Left ventricle myocardium inferior (tissue), 1 donor: ENCODE results near the gene SORBS2. TPM values are rescaled to one million over a fixed set of nuclear protein-coding genes. Genes with fewer than 3 reads are reported as not detected.

Source experiments
- DNase-seq: peaks from one replicate; pipeline ENCODE4 v3.0.0-alpha.2; 2020
- H3K27ac ChIP-seq: fragments of 200-600 bp; replicated peaks from 2 replicates; pipeline ENCODE4 v1.8.0; 2021
- H3K27me3 ChIP-seq: fragments of 200-600 bp; 2 replicates; pipeline ENCODE4 v1.8.0; 2021; ENCODE audit warnings: low read depth
- H3K36me3 ChIP-seq: fragments of 200-600 bp; 2 replicates; pipeline ENCODE4 v1.8.0; 2021
- H3K4me1 ChIP-seq: fragments of 200-600 bp; 2 replicates; pipeline ENCODE4 v1.8.0; 2021
- H3K4me3 ChIP-seq: fragments of 200-600 bp; 2 replicates; pipeline ENCODE4 v1.8.0; 2021; ENCODE audit warnings: mild to moderate bottlenecking, moderate library complexity
- H3K9me3 ChIP-seq: fragments of 200-600 bp; replicated peaks from 2 replicates; pipeline ENCODE4 v1.8.0; 2021
- intact Hi-C: fragments of 100-400 bp; cut with micrococcal nuclease; formaldehyde crosslinking; loops from one replicate; pipeline ENCODE4 v1.11.0; 2022
- total RNA-seq: library from RNA; stranded (reverse); fragmentation: NEBNext Ultra II Directional; extraction: Animal tissue kit (Norgen Biotek cat#: 25700); gene quantifications from one replicate; pipeline ENCODE4 v1.2.1, GENCODE V29; 2021
- TF ChIP-seq, protein P1 (sequence below): fragments of 200-600 bp; IDR thresholded peaks from 2 replicates; pipeline ENCODE4 v1.8.0; 2021; ENCODE audit warnings: antibody characterized with exemption, mild to moderate bottlenecking, borderline replicate concordance
- donor health status: DM: no; HTN: yes; CAD: no; lungs with severe emphysema.

Gene SORBS2
- total RNA-seq, 1 donor from 2014 or later, result 1,282 TPM

- H3K27me3 ChIP-seq, result no peaks in the 10 kb centered on the region
- H3K4me1 ChIP-seq, result peaks cover 94% of the 10 kb centered on the region
- H3K4me3 ChIP-seq, result no peak overlapping the region
- peak overlapping the region; percentile 79 for H3K27ac ChIP-seq
- TF ChIP-seq, protein P1, sequence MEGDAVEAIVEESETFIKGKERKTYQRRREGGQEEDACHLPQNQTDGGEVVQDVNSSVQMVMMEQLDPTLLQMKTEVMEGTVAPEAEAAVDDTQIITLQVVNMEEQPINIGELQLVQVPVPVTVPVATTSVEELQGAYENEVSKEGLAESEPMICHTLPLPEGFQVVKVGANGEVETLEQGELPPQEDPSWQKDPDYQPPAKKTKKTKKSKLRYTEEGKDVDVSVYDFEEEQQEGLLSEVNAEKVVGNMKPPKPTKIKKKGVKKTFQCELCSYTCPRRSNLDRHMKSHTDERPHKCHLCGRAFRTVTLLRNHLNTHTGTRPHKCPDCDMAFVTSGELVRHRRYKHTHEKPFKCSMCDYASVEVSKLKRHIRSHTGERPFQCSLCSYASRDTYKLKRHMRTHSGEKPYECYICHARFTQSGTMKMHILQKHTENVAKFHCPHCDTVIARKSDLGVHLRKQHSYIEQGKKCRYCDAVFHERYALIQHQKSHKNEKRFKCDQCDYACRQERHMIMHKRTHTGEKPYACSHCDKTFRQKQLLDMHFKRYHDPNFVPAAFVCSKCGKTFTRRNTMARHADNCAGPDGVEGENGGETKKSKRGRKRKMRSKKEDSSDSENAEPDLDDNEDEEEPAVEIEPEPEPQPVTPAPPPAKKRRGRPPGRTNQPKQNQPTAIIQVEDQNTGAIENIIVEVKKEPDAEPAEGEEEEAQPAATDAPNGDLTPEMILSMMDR, result no peak
- intact Hi-C loops, result no loop called here
- no peak for DNase-seq
- no peaks in the 10 kb centered on the region for H3K9me3 ChIP-seq
- peaks cover 15% of the 10 kb centered on the region for H3K36me3 ChIP-seq
These were observed 129.8 kb downstream of the SORBS2 start for GRCh38 chr4:185682236-185682635.

DNA sequence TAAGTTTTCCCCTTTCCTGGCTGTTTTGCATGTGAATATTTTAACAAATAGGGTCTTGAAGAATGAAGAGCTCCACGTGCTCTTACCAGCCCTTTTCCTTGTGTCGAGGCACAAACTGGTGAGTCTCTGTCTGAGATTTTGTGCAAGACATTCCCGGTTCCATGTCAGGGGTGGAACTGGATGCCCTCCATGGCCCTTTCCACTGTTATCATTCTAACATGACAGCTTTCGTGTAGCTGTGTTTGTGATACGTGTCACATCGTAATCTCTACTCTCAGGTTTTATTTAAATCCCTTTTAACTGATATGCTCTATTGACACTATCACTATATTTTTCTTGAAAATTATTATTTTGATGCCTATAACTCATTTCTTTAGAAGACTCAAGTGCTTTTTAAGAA is 130.4 kb downstream of the SORBS2 start:
- TF ChIP-seq, protein P1, result no peak
- H3K4me1 ChIP-seq, result peaks cover 94% of the 10 kb centered on the region
- intact Hi-C loops, result no loop called here
- no peaks in the 10 kb centered on the region for H3K27me3 ChIP-seq
- DNase-seq, result no peak
- H3K9me3 ChIP-seq, result no peaks in the 10 kb centered on the region
- no peak overlapping the region for H3K4me3 ChIP-seq
- peaks cover 21% of the 10 kb centered on the region for H3K36me3 ChIP-seq
- peak overlapping the region; percentile 79 for H3K27ac ChIP-seq

DNA sequence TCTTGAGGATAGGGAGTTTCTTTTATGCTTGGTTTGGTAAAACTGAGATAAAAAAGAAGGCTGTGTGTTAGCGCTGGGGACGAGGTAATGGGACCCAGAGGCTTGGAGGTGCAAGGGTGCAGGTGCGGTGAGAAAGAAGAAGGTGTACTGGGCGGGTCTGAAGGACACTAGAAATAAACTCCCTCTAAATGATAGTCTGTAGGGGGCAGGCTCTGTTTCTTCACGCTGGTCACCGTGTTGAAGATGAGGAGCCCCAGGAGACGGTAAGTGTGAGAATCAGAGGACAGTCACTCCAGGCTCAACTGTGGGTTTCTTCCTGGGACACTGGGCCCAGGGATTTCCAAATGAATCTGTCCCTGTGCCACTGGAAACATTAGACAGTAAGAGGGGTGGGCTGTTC is 131.4 kb downstream of the SORBS2 start:
- Histone ChIP-seq H3K4me1 (peaks cover 96% of the 10 kb centered on the region), H3K4me3 (no peak overlapping the region), H3K27ac (peak overlapping the region; percentile 79), H3K27me3 (no peaks in the 10 kb centered on the region), H3K36me3 (peaks cover 23% of the 10 kb centered on the region), H3K9me3 (no peaks in the 10 kb centered on the region)
- DNase-seq, result no peak
- TF ChIP-seq, protein P1, result no peak
- intact Hi-C loops, result no loop called here

- no peaks in the 10 kb centered on the region for H3K9me3 ChIP-seq
- H3K4me1 ChIP-seq, result peaks cover 96% of the 10 kb centered on the region
- no peak for DNase-seq
- H3K4me3 ChIP-seq, result no peak overlapping the region
- no peaks in the 10 kb centered on the region for H3K27me3 ChIP-seq
- peak overlapping the region; percentile 13 for H3K27ac ChIP-seq
- TF ChIP-seq, protein P1, result no peak
- peaks cover 27% of the 10 kb centered on the region for H3K36me3 ChIP-seq
- intact Hi-C loops, result no loop called here
These were observed 132.5 kb downstream of the SORBS2 start for GRCh38 chr4:185679523-185679922.

GRCh38 chr4:185677637-185678314 is 134.2 kb downstream of the SORBS2 start:
- TF ChIP-seq, protein P1, result no peak
- DNase-seq, result no peak
- Histone ChIP-seq H3K36me3 (peaks cover 26% of the 10 kb centered on the region), H3K4me3 (no peak overlapping the region), H3K4me1 (peaks cover 97% of the 10 kb centered on the region), H3K27me3 (no peaks in the 10 kb centered on the region), H3K27ac (peak overlapping the region; percentile 30), H3K9me3 (no peaks in the 10 kb centered on the region)
- intact Hi-C loops, result no loop called here
